ENCODE results near the gene ACAP1.
A peak's percentile ranks its signal among the peaks of the same experiment; 100 is the strongest.
"Not testable (repeated sequence)": the region's sequence is repeated elsewhere in the genome, so short reads cannot be mapped to it uniquely, and the experiment has no call there.

The ACAP1 gene

GRCh38 chr17:7329374-7329996 is 6.8 kb upstream of the ACAP1 start:
- DNase-seq, result peak; percentile 97

GRCh38 chr17:7329997-7330637 is 6.2 kb upstream of the ACAP1 start:
- peak; percentile 80 for DNase-seq

- DNase-seq, result no peak
These were observed 5.7 kb upstream of the ACAP1 start for GRCh38 chr17:7330638-7331015.

GRCh38 chr17:7332111-7332510 is 4.2 kb upstream of the ACAP1 start:
- no peak for DNase-seq

GRCh38 chr17:7332600-7333069 is 3.7 kb upstream of the ACAP1 start:
- not testable (repeated sequence) for DNase-seq

GRCh38 chr17:7334938-7335538 is 1.3 kb upstream of the ACAP1 start:
- no peak for DNase-seq

- not testable (repeated sequence) for DNase-seq
These were observed 564 bp upstream of the ACAP1 start for GRCh38 chr17:7335765-7336164.

GRCh38 chr17:7337600-7337999 is 1.3 kb downstream of the ACAP1 start:
- not testable (repeated sequence) for DNase-seq

GRCh38 chr17:7340179-7340578 is 3.9 kb downstream of the ACAP1 start:
- DNase-seq, result no peak

- DNase-seq, result no peak
These were observed 5.5 kb downstream of the ACAP1 start for GRCh38 chr17:7341842-7342241.

- no peak for DNase-seq
These were observed 6.9 kb downstream of the ACAP1 start for GRCh38 chr17:7343250-7343649.

- DNase-seq, result no peak
These were observed 10.7 kb downstream of the ACAP1 start for GRCh38 chr17:7346761-7347614.

GRCh38 chr17:7347630-7348477 is 11.5 kb downstream of the ACAP1 start:
- no peak for DNase-seq

- DNase-seq, result no peak
These were observed 12.3 kb downstream of the ACAP1 start for GRCh38 chr17:7348478-7349242.

GRCh38 chr17:7351665-7352502 is 15.6 kb downstream of the ACAP1 start, which contains the start of gene KCTD11:
Gene KCTD11, plus strand, starts transcription at chr17:7352162.
- DNase-seq, result no peak

- no peak for DNase-seq
These were observed 16.2 kb downstream of the ACAP1 start for GRCh38 chr17:7352503-7352889.

GRCh38 chr17:7352910-7353635 is 16.7 kb downstream of the ACAP1 start:
- no peak for DNase-seq

- DNase-seq, result no peak
These were observed 18.0 kb downstream of the ACAP1 start for GRCh38 chr17:7354262-7354843.

GRCh38 chr17:7355053-7355452 is 18.7 kb downstream of the ACAP1 start, which contains the start of gene TMEM95:
Gene TMEM95, plus strand, starts transcription at chr17:7355156. Its CDS starts 49 bp downstream, at chr17:7355205.
- no peak for DNase-seq
